Liver (tissue), 9 donors: ENCODE measurements around the gene TPST2. TPM values are rescaled to one million over a fixed set of nuclear protein-coding genes. Genes with fewer than 3 reads are reported as not detected.

Experiments used
- DNase-seq: peaks from one replicate; pipeline ENCODE4 v3.0.0-alpha.2; 2017; ENCODE audit warnings: low spot score
- H3K27ac ChIP-seq, 2 donors: one replicate each; pipeline ENCODE4 v1.7.0; 2013; ENCODE audit warnings: inconsistent platforms in 2 of 2, low read length in 2 of 2, control low read depth in 1 of 2, low read depth in 1 of 2, mild to moderate bottlenecking in 1 of 2
- H3K27me3 ChIP-seq, 4 donors: one replicate each; pipeline versions ENCODE4 v1.6.1 to v1.7.0; 2013; ENCODE audit warnings: low read length in 3 of 4, inconsistent platforms in 1 of 4, mild to moderate bottlenecking in 1 of 4, moderate library complexity in 1 of 4; ENCODE audit not compliant: control insufficient read depth in 4 of 4, insufficient read depth in 4 of 4
- H3K36me3 ChIP-seq, 4 donors: one replicate each; pipeline versions ENCODE4 v1.6.1 to v1.7.0; 2013; ENCODE audit warnings: low read length in 3 of 4, mild to moderate bottlenecking in 3 of 4, low read depth in 1 of 4, moderate library complexity in 1 of 4; ENCODE audit not compliant: control insufficient read depth in 4 of 4, insufficient read depth in 3 of 4
- H3K4me1 ChIP-seq, 4 donors: one replicate each; pipeline versions ENCODE4 v1.6.1 to v1.7.0; 2013; ENCODE audit warnings: low read length in 3 of 4, mild to moderate bottlenecking in 3 of 4, moderate library complexity in 1 of 4; ENCODE audit not compliant: control insufficient read depth in 4 of 4, insufficient read depth in 4 of 4
- H3K4me3 ChIP-seq, 3 donors: one replicate each; pipeline versions ENCODE4 v1.6.1 to v1.7.0; 2013; ENCODE audit warnings: low read length in 3 of 3, control low read depth in 1 of 3, low read depth in 1 of 3, mild to moderate bottlenecking in 1 of 3
- H3K9ac ChIP-seq, 2 donors: one replicate each; pipeline ENCODE4 v1.7.0; 2013; ENCODE audit warnings: low read length in 2 of 2, mild to moderate bottlenecking in 2 of 2, moderate library complexity in 2 of 2, control low read depth in 1 of 2, low read depth in 1 of 2
- H3K9me3 ChIP-seq, 4 donors: one replicate each; pipeline versions ENCODE4 v1.6.1 to v1.7.0; 2013; ENCODE audit warnings: low read length in 3 of 4; ENCODE audit not compliant: control insufficient read depth in 4 of 4
- CTCF ChIP-seq: fragments of 150-350 bp; IDR thresholded peaks from 2 replicates; pipeline ENCODE4 v1.5.1; 2017; ENCODE audit warnings: improper control_type of control experiment, low read depth, low read length; ENCODE audit not compliant: missing input control
- EGR1 ChIP-seq, 2 donors: IDR thresholded peaks; 2 replicates each; pipeline ENCODE4 v1.6.1; 2016 to 2018; ENCODE audit warnings: antibody characterized with exemption in 2 of 2, low read depth in 2 of 2
- FOXA1 ChIP-seq: IDR thresholded peaks from 2 replicates; pipeline ENCODE4 v1.6.1; 2016; ENCODE audit warnings: antibody characterized with exemption
- FOXA2 ChIP-seq: IDR thresholded peaks from 2 replicates; pipeline ENCODE4 v1.6.1; 2016; ENCODE audit warnings: antibody characterized with exemption
- GABPA ChIP-seq, 2 donors: IDR thresholded peaks in 1 of 2; conservative IDR thresholded peaks in 1 of 2; 2 replicates each; pipeline ENCODE4 v1.6.1; 2016; ENCODE audit warnings: antibody characterized with exemption in 2 of 2, mild to moderate bottlenecking in 1 of 2, moderate library complexity in 1 of 2
- HNF4A ChIP-seq, 2 donors: conservative IDR thresholded peaks; 2 replicates each; pipeline ENCODE4 v1.6.1; 2016; ENCODE audit warnings: antibody characterized with exemption in 2 of 2, mild to moderate bottlenecking in 2 of 2
- HNF4G ChIP-seq: IDR thresholded peaks from 2 replicates; pipeline ENCODE4 v1.6.1; 2016; ENCODE audit warnings: antibody characterized with exemption
- JUND ChIP-seq, 2 donors: IDR thresholded peaks; 2 replicates each; pipeline ENCODE4 v1.6.1; 2016; ENCODE audit warnings: antibody characterized with exemption in 2 of 2
- MAX ChIP-seq: IDR thresholded peaks from 2 replicates; pipeline ENCODE4 v1.6.1; 2016; ENCODE audit warnings: antibody characterized with exemption
- NR2F2 ChIP-seq: IDR thresholded peaks from 2 replicates; pipeline ENCODE4 v1.6.1; 2016; ENCODE audit warnings: antibody characterized with exemption
- RAD21 ChIP-seq, 2 donors: IDR thresholded peaks; 2 replicates each; pipeline ENCODE4 v1.6.1; 2016; ENCODE audit warnings: antibody characterized with exemption in 2 of 2, mild to moderate bottlenecking in 2 of 2
- REST ChIP-seq: IDR thresholded peaks from 2 replicates; pipeline ENCODE4 v1.6.1; 2016; ENCODE audit warnings: antibody characterized with exemption, mild to moderate bottlenecking
- RXRA ChIP-seq, 2 donors: IDR thresholded peaks; 2 replicates each; pipeline ENCODE4 v1.6.1; 2017 to 2018; ENCODE audit warnings: antibody characterized with exemption in 2 of 2, mild to moderate bottlenecking in 1 of 2
- SP1 ChIP-seq: IDR thresholded peaks from 2 replicates; pipeline ENCODE4 v1.6.1; 2018; ENCODE audit warnings: antibody characterized with exemption, mild to moderate bottlenecking
- TAF1 ChIP-seq: conservative IDR thresholded peaks from 2 replicates; pipeline ENCODE4 v1.6.1; 2016; ENCODE audit warnings: antibody characterized with exemption, mild to moderate bottlenecking
- YY1 ChIP-seq: IDR thresholded peaks from 2 replicates; pipeline ENCODE4 v1.6.1; 2016; ENCODE audit warnings: antibody characterized with exemption, mild to moderate bottlenecking
- WGBS: extraction: QIAGEN DNeasy Blood & Tissue Kit; methylation state at CpG from one replicate; pipeline ENCODE4 v1.1.7; 2013; 5-methylcytosine and 5-hydroxymethylcytosine counted together
- polyA plus RNA-seq, 2 donors: library from polyadenylated mRNA; stranded (reverse) in 1 of 2; unstranded in 1 of 2; fragments of 200-250 nt in 1 of 2; fragments of >200 nt in 1 of 2; fragmentation: Nextera tagmentation in 1 of 2; extraction: Ambion mirVana in 1 of 2; gene quantifications; one replicate each; pipeline versions ENCODE4 v1.2.1 to v1.2.3, GENCODE V29; 2013 to 2015
- total RNA-seq, 2 donors: library from RNA; depleted of rRNA; stranded (reverse); fragments of >200 nt; gene quantifications; one replicate each; pipeline ENCODE4 v1.2.3, GENCODE V29; 2014
- TF ChIP-seq, protein P1 (sequence below): IDR thresholded peaks from 2 replicates; pipeline ENCODE4 v1.6.1; 2016; ENCODE audit warnings: antibody characterized with exemption
- TF ChIP-seq, protein P2 (sequence below): IDR thresholded peaks from 2 replicates; pipeline ENCODE4 v1.6.1; 2016; ENCODE audit warnings: antibody characterized with exemption
- donor health status: healthy.
- donor health status: healthy.
- donor health status: healthy.
- donor health status: healthy.
- donor health status: healthy.

TPST2 gene
- total and polyA plus RNA-seq, 4 donors: 33.3 to 109 (median 69.7) TPM

DNA sequence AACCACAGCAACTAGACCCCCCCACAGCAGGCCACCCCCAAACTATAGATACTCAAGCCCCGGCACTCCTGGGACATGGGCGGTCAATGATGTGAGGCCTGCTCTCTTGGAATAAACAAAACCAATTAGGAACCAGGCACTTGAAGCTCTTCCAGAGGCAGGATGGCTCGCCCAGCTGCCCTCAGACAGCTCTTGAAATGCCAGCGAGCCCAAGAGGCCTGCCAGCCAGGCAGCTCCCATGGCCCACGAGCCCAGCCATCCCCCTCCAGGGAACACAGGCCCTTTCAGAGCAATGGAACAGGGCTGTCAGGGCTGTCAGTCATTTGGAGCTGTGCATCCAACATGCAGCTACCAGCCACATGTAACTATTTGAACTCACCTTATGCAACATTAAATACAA, 43.6 kb downstream of the TPST2 start:
- H3K27ac ChIP-seq: no peak overlapping the region
- H3K9ac ChIP-seq: no peak overlapping the region
- DNase-seq: no peak
- TF ChIP-seq GABPA (IDR thresholded peaks at IDR 0.05 in 1 of 2, conservative IDR thresholded peaks at IDR 0.05 in 1 of 2) (no peak), SP1 (no peak), FOXA1 (no peak), YY1 (no peak), HNF4A (conservative IDR thresholded peaks at IDR 0.05) (no peak), RAD21 (IDR thresholded peaks at IDR 0.05) (no peak), CTCF (no peak), RXRA (IDR thresholded peaks at IDR 0.05) (no peak), MAX (no peak), EGR1 (IDR thresholded peaks at IDR 0.05; ENCODE audit: low read depth in 2 of 2) (no peak), HNF4G (no peak), FOXA2 (no peak)
- TF ChIP-seq, protein P1, sequence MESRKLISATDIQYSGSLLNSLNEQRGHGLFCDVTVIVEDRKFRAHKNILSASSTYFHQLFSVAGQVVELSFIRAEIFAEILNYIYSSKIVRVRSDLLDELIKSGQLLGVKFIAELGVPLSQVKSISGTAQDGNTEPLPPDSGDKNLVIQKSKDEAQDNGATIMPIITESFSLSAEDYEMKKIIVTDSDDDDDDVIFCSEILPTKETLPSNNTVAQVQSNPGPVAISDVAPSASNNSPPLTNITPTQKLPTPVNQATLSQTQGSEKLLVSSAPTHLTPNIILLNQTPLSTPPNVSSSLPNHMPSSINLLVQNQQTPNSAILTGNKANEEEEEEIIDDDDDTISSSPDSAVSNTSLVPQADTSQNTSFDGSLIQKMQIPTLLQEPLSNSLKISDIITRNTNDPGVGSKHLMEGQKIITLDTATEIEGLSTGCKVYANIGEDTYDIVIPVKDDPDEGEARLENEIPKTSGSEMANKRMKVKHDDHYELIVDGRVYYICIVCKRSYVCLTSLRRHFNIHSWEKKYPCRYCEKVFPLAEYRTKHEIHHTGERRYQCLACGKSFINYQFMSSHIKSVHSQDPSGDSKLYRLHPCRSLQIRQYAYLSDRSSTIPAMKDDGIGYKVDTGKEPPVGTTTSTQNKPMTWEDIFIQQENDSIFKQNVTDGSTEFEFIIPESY: no peak
- TF ChIP-seq, protein P2, sequence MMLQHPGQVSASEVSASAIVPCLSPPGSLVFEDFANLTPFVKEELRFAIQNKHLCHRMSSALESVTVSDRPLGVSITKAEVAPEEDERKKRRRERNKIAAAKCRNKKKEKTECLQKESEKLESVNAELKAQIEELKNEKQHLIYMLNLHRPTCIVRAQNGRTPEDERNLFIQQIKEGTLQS: no peak
- H3K36me3 ChIP-seq: peaks cover under 1 to 12% (median 8%) of the 10 kb centered on the region in 4 donors
- WGBS: 86% methylated on average over 5 of the region's 5 CpGs
- peaks cover 11 to 52% (median 40%) of the 10 kb centered on the region in 4 donors for H3K4me1 ChIP-seq
- no peaks in the 10 kb centered on the region for H3K9me3 ChIP-seq
- no peak overlapping the region for H3K4me3 ChIP-seq
- no peaks in the 10 kb centered on the region for H3K27me3 ChIP-seq

DNA sequence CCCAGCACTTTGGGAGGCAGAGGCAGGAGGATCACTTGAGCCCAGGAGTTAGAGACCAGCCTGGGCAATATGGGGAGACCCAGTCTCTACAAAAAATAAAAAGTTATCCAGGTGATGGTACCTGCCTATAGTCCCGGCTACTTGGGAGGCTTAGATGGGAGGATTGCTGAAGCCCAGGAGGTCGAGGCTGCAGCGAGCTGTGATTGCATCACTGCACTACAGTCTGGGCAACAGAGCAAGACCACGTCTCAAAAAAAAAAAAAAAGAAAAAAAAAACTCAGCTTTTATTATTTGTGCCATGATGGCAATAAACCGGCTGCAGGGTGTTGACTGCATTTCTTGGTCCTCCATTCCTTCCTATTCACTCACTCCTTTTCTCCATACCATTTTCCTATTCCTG, 44.1 kb downstream of the TPST2 start:
- H3K4me3 ChIP-seq: no peak overlapping the region
- no peaks in the 10 kb centered on the region for H3K9me3 ChIP-seq
- no peaks in the 10 kb centered on the region for H3K27me3 ChIP-seq
- TF ChIP-seq NR2F2: no peak
- TF ChIP-seq, protein P1: no peak
- no peak for TF ChIP-seq SP1
- TF ChIP-seq FOXA1: no peak
- no peak for TF ChIP-seq CTCF
- no peak for TF ChIP-seq TAF1
- no peak for TF ChIP-seq YY1
- TF ChIP-seq, protein P2: no peak
- no peak for TF ChIP-seq HNF4A (conservative IDR thresholded peaks at IDR 0.05)
- TF ChIP-seq RAD21 (IDR thresholded peaks at IDR 0.05): no peak
- TF ChIP-seq HNF4G: no peak
- no peak for TF ChIP-seq FOXA2
- no peak for TF ChIP-seq REST
- no peak for TF ChIP-seq MAX
- TF ChIP-seq RXRA (IDR thresholded peaks at IDR 0.05): no peak
- TF ChIP-seq JUND (IDR thresholded peaks at IDR 0.05): no peak
- TF ChIP-seq GABPA (IDR thresholded peaks at IDR 0.05 in 1 of 2, conservative IDR thresholded peaks at IDR 0.05 in 1 of 2): no peak
- TF ChIP-seq EGR1 (IDR thresholded peaks at IDR 0.05; ENCODE audit: low read depth in 2 of 2): no peak
- no peak for DNase-seq
- peaks cover 6 to 48% (median 35%) of the 10 kb centered on the region in 4 donors for H3K4me1 ChIP-seq
- H3K9ac ChIP-seq: no peak overlapping the region
- no peak overlapping the region for H3K27ac ChIP-seq
- 80% methylated on average over 5 of the region's 5 CpGs for WGBS
- H3K36me3 ChIP-seq: peaks cover 5 to 16% (median 11%) of the 10 kb centered on the region in 4 donors
